GM12891 (cell line): Measurements from ENCODE around the gene DTX3L.

Experiments
- POLR2AphosphoS5 ChIP-seq: IDR thresholded peaks from 2 replicates; pipeline ENCODE4 v1.6.1; 2011; ENCODE audit warnings: low read depth, low read length, control low read depth
- TAF1 ChIP-seq: IDR thresholded peaks from 2 replicates; pipeline ENCODE4 v1.6.1; 2011; ENCODE audit warnings: low read depth, low read length, control low read depth

DNA sequence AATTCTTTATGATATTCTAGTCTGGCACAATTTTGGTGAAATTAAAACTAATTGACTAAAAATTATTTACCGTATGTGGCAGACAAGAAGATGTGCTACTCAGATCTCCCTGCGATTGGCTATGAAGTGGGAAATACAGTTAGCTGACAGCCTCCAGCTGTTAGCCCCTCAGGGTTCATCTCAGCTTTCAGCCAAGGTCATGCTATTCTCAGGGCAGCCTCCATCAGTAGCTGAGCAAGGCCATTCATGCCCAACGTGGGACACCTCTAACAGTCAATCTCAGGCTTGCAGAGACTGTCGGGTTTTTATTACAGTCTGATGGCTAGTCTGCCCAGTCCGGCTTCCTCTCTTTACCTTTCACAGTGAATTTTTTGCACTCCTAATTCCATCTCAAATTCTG, 6.8 kb upstream of the DTX3L start:
- TF ChIP-seq TAF1 (no peak), POLR2AphosphoS5 (no peak)
